Kidney (tissue), 14 donors: ENCODE data around the gene THAP4. TPM values are rescaled to one million over a fixed set of nuclear protein-coding genes. Genes with fewer than 3 reads are reported as not detected.
A peak's percentile ranks its signal among the peaks of the same experiment; 100 is the strongest.

Experiments used
- DNase-seq, 5 donors: peaks; one replicate each; pipeline ENCODE4 v3.0.0-alpha.2; 2013 to 2020
- FAIRE-seq: peaks from 2 replicates; lab custom pipeline; 2012; peaks lifted over from hg19 to GRCh38; lab: Jason Lieb, UNC
- H3K27ac ChIP-seq, 2 donors: one replicate each; pipeline ENCODE4 v1.7.0; 2013; ENCODE audit warnings: low read depth in 2 of 2, low read length in 2 of 2, inconsistent platforms in 1 of 2
- H3K27me3 ChIP-seq: one replicate; pipeline ENCODE4 v1.7.1; 2013; ENCODE audit warnings: low read length, inconsistent platforms; ENCODE audit not compliant: control insufficient read depth, insufficient read depth
- H3K36me3 ChIP-seq, 3 donors: one replicate each; pipeline versions ENCODE4 v1.7.0 to v1.7.1; 2013; ENCODE audit warnings: low read length in 3 of 3, control low read depth in 1 of 3, inconsistent platforms in 1 of 3; ENCODE audit not compliant: insufficient read depth in 3 of 3, control insufficient read depth in 2 of 3
- H3K4me1 ChIP-seq, 3 donors: one replicate each; pipeline versions ENCODE4 v1.7.0 to v1.7.1; 2013; ENCODE audit warnings: low read length in 3 of 3, inconsistent platforms in 1 of 3, low read depth in 1 of 3; ENCODE audit not compliant: control insufficient read depth in 2 of 3, insufficient read depth in 2 of 3
- H3K4me3 ChIP-seq, 3 donors: one replicate each; pipeline versions ENCODE4 v1.7.0 to v1.8.1; 2013; ENCODE audit warnings: low read length in 3 of 3, control low read depth in 1 of 3, inconsistent platforms in 1 of 3
- H3K9ac ChIP-seq, 3 donors: one replicate each; pipeline versions ENCODE4 v1.7.0 to v1.7.1; 2013; ENCODE audit warnings: low read length in 3 of 3, control low read depth in 1 of 3, inconsistent platforms in 1 of 3
- H3K9me3 ChIP-seq, 3 donors: one replicate each; pipeline versions ENCODE4 v1.7.0 to v1.7.1; 2013; ENCODE audit warnings: low read length in 3 of 3, control low read depth in 1 of 3, inconsistent platforms in 1 of 3; ENCODE audit not compliant: control insufficient read depth in 2 of 3, insufficient read depth in 1 of 3
- intact Hi-C: fragments of 100-400 bp; cut with DNase I; formaldehyde crosslinking; loops from one replicate; pipeline ENCODE4 v1.11.1; 2022
- polyA plus RNA-seq: library from polyadenylated mRNA; stranded (reverse); fragments of 350-450 nt; fragmentation: Illumina TruSeq; extraction: RNeasy Lipid Tissue Mini Kit (QIAGEN cat#74804); gene quantifications from one replicate; pipeline ENCODE4 v1.2.3, GENCODE V29; 2014; ENCODE audit warnings: low read depth, low replicate concordance; ENCODE audit not compliant: insufficient read depth
- total RNA-seq: library from RNA; stranded (reverse); fragmentation: NEBNext Ultra II Directional; extraction: Animal tissue kit (Norgen Biotek cat#: 25700); gene quantifications from one replicate; pipeline ENCODE4 v1.2.1, GENCODE V29; 2021
- TF ChIP-seq, protein P1 (sequence below): IDR thresholded peaks from 3 replicates; pipeline ENCODE4 v1.5.1; 2012; ENCODE audit warnings: mild to moderate bottlenecking, moderate library complexity, borderline replicate concordance; ENCODE audit not compliant: insufficient read depth; ENCODE audit errors: extremely low read depth
- donor health status: control.
- donor health status: control.
- donor health status: control.
- donor health status: control.
- donor health status: control.
- donor health status: DM: yes; HTN: yes; CAD: no.
- donor health status: Normal renal cell carcinoma (clear cell type).

Gene THAP4
- total and polyA plus RNA-seq, 2 donors from 2014 or later, result 68.0 to 184 TPM

DNA sequence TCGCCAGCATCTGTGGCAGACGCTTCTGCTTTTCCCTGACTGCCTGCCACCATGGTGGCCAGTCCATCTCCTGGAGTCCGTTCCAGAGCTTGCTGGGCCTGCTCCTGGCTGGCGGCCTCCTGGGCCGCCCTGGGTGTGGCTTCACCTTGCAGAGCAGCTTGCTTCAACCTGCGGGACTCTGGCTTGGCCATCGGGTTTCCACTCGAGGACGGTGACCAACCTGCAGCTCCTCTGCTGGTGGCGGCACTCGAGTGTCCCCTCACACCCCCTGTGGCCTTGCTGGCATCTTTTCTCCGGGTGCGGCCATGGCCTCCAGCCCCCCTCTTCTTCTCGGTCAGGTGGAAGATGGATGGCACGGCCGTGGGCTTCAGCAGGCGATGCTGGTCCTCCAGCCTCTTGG lies 3.4 kb downstream of the THAP4 start:
- no peaks in the 10 kb centered on the region for H3K9me3 ChIP-seq
- TF ChIP-seq, protein P1, sequence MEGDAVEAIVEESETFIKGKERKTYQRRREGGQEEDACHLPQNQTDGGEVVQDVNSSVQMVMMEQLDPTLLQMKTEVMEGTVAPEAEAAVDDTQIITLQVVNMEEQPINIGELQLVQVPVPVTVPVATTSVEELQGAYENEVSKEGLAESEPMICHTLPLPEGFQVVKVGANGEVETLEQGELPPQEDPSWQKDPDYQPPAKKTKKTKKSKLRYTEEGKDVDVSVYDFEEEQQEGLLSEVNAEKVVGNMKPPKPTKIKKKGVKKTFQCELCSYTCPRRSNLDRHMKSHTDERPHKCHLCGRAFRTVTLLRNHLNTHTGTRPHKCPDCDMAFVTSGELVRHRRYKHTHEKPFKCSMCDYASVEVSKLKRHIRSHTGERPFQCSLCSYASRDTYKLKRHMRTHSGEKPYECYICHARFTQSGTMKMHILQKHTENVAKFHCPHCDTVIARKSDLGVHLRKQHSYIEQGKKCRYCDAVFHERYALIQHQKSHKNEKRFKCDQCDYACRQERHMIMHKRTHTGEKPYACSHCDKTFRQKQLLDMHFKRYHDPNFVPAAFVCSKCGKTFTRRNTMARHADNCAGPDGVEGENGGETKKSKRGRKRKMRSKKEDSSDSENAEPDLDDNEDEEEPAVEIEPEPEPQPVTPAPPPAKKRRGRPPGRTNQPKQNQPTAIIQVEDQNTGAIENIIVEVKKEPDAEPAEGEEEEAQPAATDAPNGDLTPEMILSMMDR, result no peak
- H3K9ac ChIP-seq, result no peak overlapping the region
- FAIRE-seq (no peak), DNase-seq (peak in 1 of 5 donors; percentile 67)
- H3K4me1 ChIP-seq, result peaks cover 1 to 7% (median 6%) of the 10 kb centered on the region in 3 donors
- no peak overlapping the region for H3K27ac ChIP-seq
- intact Hi-C loops, result no loop called here
- no peak overlapping the region for H3K4me3 ChIP-seq
- H3K27me3 ChIP-seq, result no peaks in the 10 kb centered on the region
- peaks cover 5 to 14% (median 6%) of the 10 kb centered on the region in 3 donors for H3K36me3 ChIP-seq

DNA sequence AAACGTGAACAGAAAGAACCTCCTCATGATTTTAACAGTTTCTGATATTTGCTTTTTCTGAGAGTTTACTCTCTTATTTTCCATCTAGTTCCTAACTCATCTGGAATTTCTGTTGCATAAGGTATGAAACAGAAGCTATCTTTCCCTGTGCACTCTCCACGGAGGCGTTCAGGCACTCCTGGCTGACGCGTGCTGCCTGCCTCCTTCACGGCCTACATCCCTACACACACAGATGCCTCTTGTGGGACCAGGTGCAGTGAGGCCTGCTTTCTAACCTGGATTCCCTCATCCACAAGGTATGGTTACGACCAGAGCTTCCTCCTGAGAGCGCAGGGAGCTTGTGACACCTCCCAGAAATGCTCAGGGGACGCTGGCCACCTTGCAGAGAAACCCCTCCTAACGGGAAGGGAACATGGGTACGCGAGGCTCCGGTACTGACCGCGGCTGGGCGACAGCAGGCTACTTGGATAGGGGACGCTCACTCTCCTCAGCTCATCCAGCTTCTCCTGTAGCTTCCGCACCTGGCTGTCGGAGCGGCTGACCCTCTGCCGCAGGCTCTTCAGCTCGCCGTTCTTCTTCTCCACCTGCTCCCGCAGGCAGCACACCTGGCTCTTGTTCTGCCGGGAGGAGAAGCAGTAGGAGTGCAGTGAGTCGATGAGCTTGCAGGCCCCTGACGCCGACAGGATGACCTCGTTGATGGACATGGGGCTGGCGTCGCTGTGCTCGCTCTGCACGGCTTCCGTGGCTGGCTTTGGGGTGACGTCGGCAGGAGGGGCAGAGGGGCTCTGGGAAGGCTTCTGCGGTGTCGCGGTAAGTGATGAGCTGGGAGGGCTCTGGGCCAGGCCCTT lies 4.3 kb downstream of the THAP4 start:
- Histone ChIP-seq H3K4me1 (peaks cover 0 to 14% (median 6%) of the 10 kb centered on the region in 3 donors), H3K36me3 (peaks cover 5 to 14% (median 6%) of the 10 kb centered on the region in 3 donors), H3K27ac (no peak overlapping the region), H3K4me3 (no peak overlapping the region), H3K9me3 (no peaks in the 10 kb centered on the region), H3K9ac (no peak overlapping the region), H3K27me3 (no peaks in the 10 kb centered on the region)
- FAIRE-seq (no peak), DNase-seq (peak in 1 of 5 donors; percentile 62)
- intact Hi-C loops, result no loop called here
- TF ChIP-seq, protein P1, result no peak

DNA sequence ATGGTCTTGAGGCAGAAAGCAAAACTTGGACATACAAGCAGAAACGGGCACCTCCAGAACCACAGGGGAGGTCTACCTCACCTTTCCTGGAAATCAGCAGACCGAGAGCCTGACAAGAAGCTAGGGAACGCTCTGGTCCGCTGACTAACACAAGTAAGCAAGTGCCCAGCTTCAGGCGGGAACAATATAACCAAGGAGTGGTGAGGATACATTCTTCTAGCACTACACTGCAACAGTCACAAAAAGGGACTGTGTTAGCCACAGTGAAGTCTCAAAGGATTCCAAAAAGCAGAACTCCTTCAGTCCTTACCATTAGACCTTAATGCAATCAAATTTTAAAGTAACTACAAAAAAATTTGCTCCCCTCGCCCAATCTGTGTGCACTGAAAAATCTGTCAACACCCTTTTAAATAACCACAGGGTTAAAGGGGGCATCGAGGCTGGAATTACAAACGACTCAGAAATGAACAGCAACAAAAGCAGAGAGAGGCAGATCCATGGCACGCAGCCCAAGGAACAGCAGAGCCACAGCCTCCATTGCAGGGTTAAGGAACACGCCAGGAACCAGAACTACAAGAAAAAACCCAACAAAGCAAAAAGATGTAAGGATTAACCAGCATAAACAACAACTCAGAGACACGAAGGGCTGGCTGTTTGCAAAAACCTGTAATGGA lies 7.1 kb downstream of the THAP4 start:
- H3K27ac ChIP-seq, result peak overlapping the region; percentile 1 to 28
- TF ChIP-seq, protein P1, result no peak

More for the DNA sequence above, 7.1 kb downstream of the THAP4 start:
- H3K27me3 ChIP-seq, result no peaks in the 10 kb centered on the region
- peaks cover 0 to 12% (median 8%) of the 10 kb centered on the region in 3 donors for H3K4me1 ChIP-seq
- H3K9me3 ChIP-seq, result no peaks in the 10 kb centered on the region
- H3K4me3 ChIP-seq, result no peak overlapping the region
- H3K9ac ChIP-seq, result no peak overlapping the region
- no peak for FAIRE-seq
- peak in 3 of 5 donors; percentile 42 to 61 (median 55) for DNase-seq
- intact Hi-C loops, result no loop called here
- peaks cover 5 to 14% (median 6%) of the 10 kb centered on the region in 3 donors for H3K36me3 ChIP-seq
